Measurements from ENCODE around the gene SLC49A3.
"Not testable (repeated sequence)": the region's sequence is repeated elsewhere in the genome, so short reads cannot be mapped to it uniquely, and the experiment has no call there.

The SLC49A3 gene

DNA sequence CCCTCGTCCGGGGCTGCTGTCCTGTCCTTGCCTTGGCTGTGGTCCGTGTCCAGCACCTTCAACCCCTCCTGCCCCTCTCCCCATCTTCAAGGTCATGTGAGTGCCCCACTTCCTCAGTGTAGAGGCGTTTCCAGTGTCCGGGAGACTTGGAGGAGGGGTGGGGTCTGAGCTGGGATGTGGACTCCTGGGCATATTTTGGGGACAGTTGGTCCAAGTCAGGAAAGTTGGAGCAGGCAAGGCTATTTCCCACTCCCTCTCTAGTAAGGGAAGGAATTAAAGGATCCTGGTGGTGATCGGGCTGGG, 19.6 kb upstream of the SLC49A3 start:
- WGBS, 2 experiments (ENCODE audit: insufficient coverage in 2 of 2) = 95 to 100% methylated on average over 2 to 3 of the region's 6 CpGs
- Histone ChIP-seq H3K4me1 (ENCODE audit: control insufficient read depth, insufficient read depth, low read length, poor library complexity, severe bottlenecking) (peaks cover 4% of the 10 kb centered on the region), H3K4me3 (ENCODE audit: extremely low read depth, insufficient read depth, low read length, poor library complexity, severe bottlenecking) (no peak overlapping the region), H3K27ac (ENCODE audit: low read depth, low read length, severe bottlenecking) (no peak overlapping the region), H3K36me3 (ENCODE audit: control insufficient read depth, insufficient read depth, low read length) (peaks cover 56% of the 10 kb centered on the region), H3K9me3 (ENCODE audit: control insufficient read depth, low read length) (no peaks in the 10 kb centered on the region)

DNA sequence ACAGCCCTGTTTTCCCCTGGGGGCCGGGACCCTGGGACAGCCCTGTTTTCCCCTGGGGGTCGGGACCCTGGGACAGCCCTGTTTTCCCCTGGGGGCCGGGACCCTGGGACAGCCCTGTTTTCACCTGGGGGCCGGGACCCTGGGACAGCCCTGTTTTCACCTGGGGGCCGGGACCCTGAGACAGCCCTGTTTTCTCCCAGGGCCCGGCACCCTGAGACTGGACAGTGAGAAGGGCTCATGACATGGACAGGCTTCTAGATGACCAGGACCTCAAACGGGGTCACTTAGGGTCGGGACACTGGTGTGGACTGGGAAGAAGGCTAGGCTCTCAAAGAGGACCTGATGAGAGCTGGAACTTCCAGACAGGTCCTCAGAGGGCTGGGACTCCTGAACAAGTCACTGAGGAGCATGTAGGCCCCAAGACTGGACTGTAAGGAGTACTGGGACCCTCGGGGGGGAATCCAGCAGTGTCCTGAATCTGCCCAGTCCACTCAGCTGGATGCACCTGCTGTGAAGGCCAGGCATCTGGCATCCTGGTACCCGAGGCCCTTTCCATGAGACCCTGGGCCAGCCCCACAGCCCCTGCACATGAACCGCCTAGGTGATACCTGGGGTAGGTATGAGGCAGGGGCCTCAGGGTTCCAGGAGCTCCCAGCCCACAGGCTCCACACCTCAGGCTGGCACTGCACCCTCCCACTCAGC, 19.1 kb upstream of the SLC49A3 start:
- Histone ChIP-seq H3K27ac (ENCODE audit: low read depth, low read length, severe bottlenecking) (no peak overlapping the region), H3K4me3 (ENCODE audit: extremely low read depth, insufficient read depth, low read length, poor library complexity, severe bottlenecking) (no peak overlapping the region)
- WGBS, 2 experiments (ENCODE audit: insufficient coverage in 2 of 2) = 91 to 95% methylated on average over 9 to 10 of the region's 11 CpGs

GRCh38 chr4:706834-707598, 18.1 kb upstream of the SLC49A3 start:
- 68 to 82% methylated on average over 13 to 17 of the region's 21 CpGs for WGBS, 2 experiments (ENCODE audit: insufficient coverage in 2 of 2)
- Histone ChIP-seq H3K9me3 (ENCODE audit: control insufficient read depth, low read length) (no peaks in the 10 kb centered on the region), H3K4me3 (ENCODE audit: extremely low read depth, insufficient read depth, low read length, poor library complexity, severe bottlenecking) (peak overlapping the region; percentile 95), H3K4me1 (ENCODE audit: control insufficient read depth, insufficient read depth, low read length, poor library complexity, severe bottlenecking) (peaks cover 4% of the 10 kb centered on the region), H3K36me3 (ENCODE audit: control insufficient read depth, insufficient read depth, low read length) (peaks cover 41% of the 10 kb centered on the region), H3K27ac (ENCODE audit: low read depth, low read length, severe bottlenecking) (no peak overlapping the region)

More for the DNA sequence above, 19.1 kb upstream of the SLC49A3 start:
- no peaks in the 10 kb centered on the region for H3K9me3 ChIP-seq (ENCODE audit: control insufficient read depth, low read length)
- H3K4me1 ChIP-seq (ENCODE audit: control insufficient read depth, insufficient read depth, low read length, poor library complexity, severe bottlenecking) = peaks cover 4% of the 10 kb centered on the region
- H3K36me3 ChIP-seq (ENCODE audit: control insufficient read depth, insufficient read depth, low read length) = peaks cover 51% of the 10 kb centered on the region

DNA sequence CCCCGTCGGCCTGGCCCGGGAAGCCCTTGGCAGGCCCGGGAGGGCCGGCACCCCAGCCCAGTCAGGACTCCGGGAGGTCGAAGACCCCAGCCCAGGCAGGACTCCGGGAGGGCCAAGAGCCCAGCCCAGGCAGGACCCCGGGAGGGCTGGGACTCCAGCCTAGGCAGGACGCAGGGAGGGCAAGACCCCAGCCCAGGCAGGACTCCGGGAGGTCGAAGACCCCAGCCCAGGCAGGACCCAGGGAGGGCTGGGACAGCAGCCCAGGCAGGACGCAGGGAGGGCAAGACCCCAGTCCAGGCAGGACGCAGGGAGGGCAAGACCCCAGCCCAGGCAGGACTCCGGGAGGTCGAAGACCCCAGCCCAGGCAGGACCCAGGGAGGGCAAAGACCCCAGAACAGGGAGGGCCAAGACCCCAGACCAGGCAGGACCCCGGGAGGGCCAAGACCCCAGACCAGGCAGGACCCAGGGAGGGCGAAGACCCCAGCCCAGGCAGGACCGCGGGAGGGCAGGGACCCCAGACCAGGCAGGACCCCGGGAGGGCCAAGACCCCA, 17.2 kb upstream of the SLC49A3 start:
- H3K36me3 ChIP-seq (ENCODE audit: control insufficient read depth, insufficient read depth, low read length) = peaks cover 33% of the 10 kb centered on the region
- H3K9me3 ChIP-seq (ENCODE audit: control insufficient read depth, low read length); H3K4me1 ChIP-seq (ENCODE audit: control insufficient read depth, insufficient read depth, low read length, poor library complexity, severe bottlenecking): not testable (repeated sequence)
- H3K4me3 ChIP-seq (ENCODE audit: extremely low read depth, insufficient read depth, low read length, poor library complexity, severe bottlenecking) = peak overlapping the region; percentile 95
- H3K27ac ChIP-seq (ENCODE audit: low read depth, low read length, severe bottlenecking) = peak overlapping the region; percentile 91
- 3 to 5% methylated on average over 16 to 18 of the region's 21 CpGs for WGBS, 2 experiments (ENCODE audit: insufficient coverage in 2 of 2)

DNA sequence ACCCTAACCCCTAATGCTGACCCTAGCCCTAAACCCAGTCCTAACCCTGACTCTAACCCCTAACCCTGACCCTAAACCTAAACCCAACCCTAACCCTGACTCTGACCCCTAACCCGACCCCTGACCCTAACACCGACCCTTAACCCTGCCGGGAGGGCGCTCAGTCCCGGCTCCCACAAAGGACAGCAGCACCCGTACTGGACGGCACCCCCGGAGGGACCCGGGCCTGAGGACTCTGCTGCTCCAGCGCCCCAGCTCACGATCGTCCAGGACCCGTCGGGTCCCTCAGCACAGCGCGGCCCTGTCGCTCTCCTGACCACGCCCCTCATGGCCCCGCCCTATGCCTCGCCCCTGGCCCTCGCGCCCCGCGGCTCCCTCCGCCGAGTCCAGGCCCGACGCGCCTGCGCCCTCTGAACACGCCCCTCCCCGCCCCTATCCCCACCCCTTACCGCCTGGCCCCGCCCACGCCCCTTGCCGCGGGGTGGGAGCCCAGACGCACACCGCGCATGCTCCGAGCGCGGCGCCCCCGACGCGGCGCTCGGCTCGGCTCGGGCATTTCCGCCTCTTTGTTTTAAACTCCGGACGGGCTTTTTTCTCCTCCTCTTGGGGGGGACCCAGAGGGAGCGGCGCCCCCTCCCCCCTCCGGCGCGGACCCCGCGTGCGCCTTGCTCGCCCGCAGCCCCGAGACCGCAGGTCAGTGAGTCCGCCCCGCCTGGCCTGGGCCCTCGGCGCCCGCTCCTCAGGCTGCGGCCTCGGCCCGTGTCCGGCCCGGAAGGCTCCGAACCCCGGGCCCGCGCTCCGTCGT, 16.5 kb upstream of the SLC49A3 start, which contains the start of gene PCGF3:
Gene PCGF3, plus strand, starts transcription at position 555 of the 805 bp plus-strand sequence. CDS start 27,849 bp downstream, outside the sequence.
- WGBS, 2 experiments (ENCODE audit: insufficient coverage in 2 of 2) = 0 to 5% methylated on average over 54 to 56 of the region's 82 CpGs
- peak within 1 kb of the TSS; percentile 91 for H3K27ac ChIP-seq (ENCODE audit: low read depth, low read length, severe bottlenecking)
- peak within 1 kb of the TSS; percentile 95 for H3K4me3 ChIP-seq (ENCODE audit: extremely low read depth, insufficient read depth, low read length, poor library complexity, severe bottlenecking)
- peaks cover 26% of the 10 kb centered on the region for H3K36me3 ChIP-seq (ENCODE audit: control insufficient read depth, insufficient read depth, low read length)
- peaks cover 4% of the 10 kb centered on the region for H3K4me1 ChIP-seq (ENCODE audit: control insufficient read depth, insufficient read depth, low read length, poor library complexity, severe bottlenecking)
- H3K9me3 ChIP-seq (ENCODE audit: control insufficient read depth, low read length) = no peaks in the 10 kb centered on the region

DNA sequence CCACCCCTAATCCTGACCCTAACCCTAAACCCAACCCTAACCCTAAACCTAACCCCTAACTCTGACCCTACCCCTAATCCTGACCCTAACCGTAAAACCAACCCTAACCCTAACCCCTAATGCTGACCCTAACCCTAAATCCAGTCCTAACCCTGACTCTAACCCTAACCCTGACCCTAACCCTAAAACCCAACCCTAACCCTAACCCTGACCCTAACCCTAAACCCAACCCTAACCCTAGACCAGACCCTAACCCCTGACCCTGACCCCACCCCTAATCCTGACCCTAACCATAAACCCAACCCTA, 16.0 kb upstream of the SLC49A3 start:
- 90 to 100% methylated on average over 1 of the region's 1 CpG for WGBS, 2 experiments (ENCODE audit: insufficient coverage in 2 of 2)
- Histone ChIP-seq H3K27ac (ENCODE audit: low read depth, low read length, severe bottlenecking) (no peak overlapping the region), H3K36me3 (ENCODE audit: control insufficient read depth, insufficient read depth, low read length) (peaks cover 21% of the 10 kb centered on the region), H3K9me3 (ENCODE audit: control insufficient read depth, low read length) (no peaks in the 10 kb centered on the region), H3K4me3 (ENCODE audit: extremely low read depth, insufficient read depth, low read length, poor library complexity, severe bottlenecking) (peak overlapping the region; percentile 95), H3K4me1 (ENCODE audit: control insufficient read depth, insufficient read depth, low read length, poor library complexity, severe bottlenecking) (peaks cover 4% of the 10 kb centered on the region)

DNA sequence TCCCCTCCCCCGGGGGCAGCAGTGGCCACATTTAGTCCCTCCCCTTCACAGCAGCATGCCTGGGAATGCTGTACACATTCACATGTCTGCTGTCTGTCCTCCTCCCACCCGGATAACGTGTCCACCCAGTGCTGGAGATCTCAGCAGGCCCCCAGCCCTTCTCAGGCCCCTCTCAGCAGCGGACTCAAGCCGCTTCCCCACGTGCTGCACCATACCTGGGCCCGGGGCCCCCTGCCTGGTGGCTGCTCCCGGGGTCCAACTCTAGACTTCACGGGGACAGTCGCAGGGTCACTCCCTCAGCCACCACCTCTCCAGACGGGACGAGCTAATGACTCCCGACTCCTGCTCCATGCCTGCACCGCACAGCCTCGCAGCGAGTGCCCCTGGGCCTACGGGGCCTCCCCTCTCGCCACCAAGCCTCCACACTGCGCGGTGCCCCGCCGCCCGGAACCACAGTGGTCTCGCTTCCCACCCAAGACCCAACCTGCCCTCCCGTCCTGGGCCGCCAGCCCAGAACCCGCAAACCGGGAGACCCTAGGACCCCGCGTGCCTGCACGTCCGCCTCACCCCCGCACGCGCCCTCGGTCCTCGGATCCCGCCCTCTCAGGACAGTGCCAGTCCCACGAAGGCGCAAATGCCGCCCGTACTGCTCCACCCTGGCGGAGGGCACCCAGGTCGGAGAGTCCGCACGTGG, 15.4 kb upstream of the SLC49A3 start:
- H3K4me1 ChIP-seq (ENCODE audit: control insufficient read depth, insufficient read depth, low read length, poor library complexity, severe bottlenecking) = peaks cover 4% of the 10 kb centered on the region
- no peaks in the 10 kb centered on the region for H3K9me3 ChIP-seq (ENCODE audit: control insufficient read depth, low read length)
- WGBS, 2 experiments (ENCODE audit: insufficient coverage in 2 of 2) = 93 to 95% methylated on average over 36 to 44 of the region's 46 CpGs
- H3K4me3 ChIP-seq (ENCODE audit: extremely low read depth, insufficient read depth, low read length, poor library complexity, severe bottlenecking) = no peak overlapping the region
- H3K36me3 ChIP-seq (ENCODE audit: control insufficient read depth, insufficient read depth, low read length) = peaks cover 15% of the 10 kb centered on the region
- H3K27ac ChIP-seq (ENCODE audit: low read depth, low read length, severe bottlenecking) = no peak overlapping the region

DNA sequence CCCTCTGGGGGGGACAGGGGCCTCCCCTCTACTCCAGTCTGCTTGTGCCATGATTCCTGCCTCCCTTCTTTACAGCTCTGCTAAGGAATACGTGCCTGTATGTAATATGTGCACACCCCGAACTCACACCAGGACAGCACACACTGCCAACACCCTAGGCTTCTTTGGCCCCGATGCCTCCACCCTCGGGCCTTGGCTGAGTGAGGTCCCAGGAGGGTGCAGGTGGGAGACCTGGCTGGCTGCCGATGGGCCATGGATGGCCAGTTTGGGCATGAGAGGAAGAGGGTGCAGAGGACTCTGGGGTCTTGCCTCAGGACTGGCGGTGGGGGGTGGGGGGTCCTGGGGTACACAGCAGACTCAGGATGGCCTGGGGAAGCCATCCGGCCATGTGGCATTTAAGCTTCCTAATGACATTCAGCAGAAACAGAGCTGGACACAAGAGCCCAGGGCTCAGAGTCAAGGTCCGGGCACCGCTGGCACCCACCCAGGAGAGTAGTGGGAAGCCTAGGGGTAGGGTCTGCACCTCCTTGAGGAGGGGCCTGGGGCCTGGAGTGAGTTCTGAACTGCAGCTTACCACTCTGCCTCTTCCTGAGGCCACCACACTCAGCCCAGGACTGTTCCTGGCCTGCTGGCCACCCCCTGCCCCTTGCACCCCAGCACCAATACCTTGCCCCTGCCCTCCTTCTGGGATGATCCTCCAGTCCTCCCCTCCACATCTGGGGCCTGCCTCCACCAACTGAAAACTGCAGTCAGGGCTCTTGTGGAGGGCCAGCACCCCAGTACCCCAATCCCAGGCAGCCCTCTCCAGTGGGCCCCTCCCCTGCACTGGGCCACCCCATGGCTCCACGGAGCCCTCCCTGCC, 14.6 kb upstream of the SLC49A3 start:
- Histone ChIP-seq H3K36me3 (ENCODE audit: control insufficient read depth, insufficient read depth, low read length) (peaks cover 7% of the 10 kb centered on the region), H3K4me3 (ENCODE audit: extremely low read depth, insufficient read depth, low read length, poor library complexity, severe bottlenecking) (no peak overlapping the region), H3K4me1 (ENCODE audit: control insufficient read depth, insufficient read depth, low read length, poor library complexity, severe bottlenecking) (peaks cover 4% of the 10 kb centered on the region), H3K9me3 (ENCODE audit: control insufficient read depth, low read length) (no peaks in the 10 kb centered on the region), H3K27ac (ENCODE audit: low read depth, low read length, severe bottlenecking) (no peak overlapping the region)
- WGBS, 2 experiments (ENCODE audit: insufficient coverage in 2 of 2) = 81 to 90% methylated on average over 5 to 6 of the region's 10 CpGs

- no peaks in the 10 kb centered on the region for H3K9me3 ChIP-seq (ENCODE audit: control insufficient read depth, low read length)
- H3K4me3 ChIP-seq (ENCODE audit: extremely low read depth, insufficient read depth, low read length, poor library complexity, severe bottlenecking) = no peak overlapping the region
- WGBS, 2 experiments (ENCODE audit: insufficient coverage in 2 of 2) = 84 to 100% methylated on average over 1 to 6 of the region's 7 CpGs
Measured at GRCh38 chr4:702618-703048, 13.7 kb upstream of the SLC49A3 start.

More at GRCh38 chr4:702618-703048, 13.7 kb upstream of the SLC49A3 start:
- Histone ChIP-seq H3K36me3 (ENCODE audit: control insufficient read depth, insufficient read depth, low read length) (no peaks in the 10 kb centered on the region), H3K4me1 (ENCODE audit: control insufficient read depth, insufficient read depth, low read length, poor library complexity, severe bottlenecking) (peaks cover 4% of the 10 kb centered on the region), H3K27ac (ENCODE audit: low read depth, low read length, severe bottlenecking) (no peak overlapping the region)

Measured in mesodermal cell (in vitro differentiated cells).